ENCODE results near the gene ADGRF4.
A peak's percentile ranks its signal among the peaks of the same experiment; 100 is the strongest.
"Not testable (repeated sequence)": the region's sequence is repeated elsewhere in the genome, so short reads cannot be mapped to it uniquely, and the experiment has no call there.

Gene ADGRF4

DNA sequence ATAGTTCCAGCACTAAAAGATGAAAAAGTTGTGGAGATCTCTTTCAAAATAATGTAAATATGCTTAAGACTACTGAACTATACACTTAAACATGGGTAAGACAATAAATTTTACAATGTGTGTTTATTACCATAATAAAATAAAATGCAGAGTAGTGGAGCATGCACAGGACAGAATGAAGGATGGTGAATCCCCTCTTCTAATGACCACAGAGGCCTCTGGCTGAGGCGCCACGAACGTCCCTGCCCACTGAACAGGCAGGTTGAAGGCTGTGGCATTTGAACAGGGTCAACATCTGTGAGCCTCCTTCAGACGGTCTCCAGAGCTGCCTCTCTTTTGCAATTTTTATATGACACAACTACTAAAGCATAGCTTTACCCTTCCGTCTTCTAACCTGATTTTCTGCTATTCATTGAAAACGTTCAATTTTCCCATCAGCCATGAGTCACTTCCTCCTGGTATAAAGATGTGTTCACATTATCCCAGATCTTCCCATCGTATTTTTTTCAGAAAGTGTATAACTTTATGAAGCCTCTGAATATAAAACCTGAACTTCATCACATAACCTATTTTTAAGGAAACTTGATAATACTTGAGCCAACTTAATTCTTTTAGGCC, 37.8 kb downstream of the ADGRF4 start:
- DNase-seq (ENCODE audit: low read depth) = no peak

- DNase-seq (ENCODE audit: low read depth) = no peak
Measured at GRCh38 chr6:47737406-47737805, 39.0 kb downstream of the ADGRF4 start.

- no peak for DNase-seq (ENCODE audit: low read depth)
Measured at GRCh38 chr6:47740714-47741113, 42.3 kb downstream of the ADGRF4 start.

- no peak for DNase-seq (ENCODE audit: low read depth)
Measured at GRCh38 chr6:47741807-47742206, 43.4 kb downstream of the ADGRF4 start.

DNA sequence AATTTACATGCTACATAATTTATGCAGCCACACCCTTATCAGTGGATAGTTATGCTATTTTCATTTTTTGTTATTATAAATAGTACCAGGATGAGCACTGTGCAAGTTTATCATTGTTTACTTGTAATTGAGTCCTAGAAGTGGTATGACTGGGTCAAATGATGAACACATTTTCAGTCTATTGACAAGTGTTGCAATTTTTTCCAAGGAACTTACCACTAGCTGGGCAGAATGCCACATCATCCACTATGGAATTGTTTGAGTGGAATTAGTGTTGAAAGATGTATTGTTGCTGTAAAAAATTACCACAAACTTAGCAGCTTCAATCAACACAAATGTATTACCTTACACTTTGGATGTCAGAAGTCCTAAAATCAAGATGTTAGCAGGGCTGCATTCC, 45.4 kb downstream of the ADGRF4 start:
- peak; percentile 48 for DNase-seq (ENCODE audit: low read depth)

GRCh38 chr6:47745269-47745668, 46.9 kb downstream of the ADGRF4 start:
- not testable (repeated sequence) for DNase-seq (ENCODE audit: low read depth)

DNA sequence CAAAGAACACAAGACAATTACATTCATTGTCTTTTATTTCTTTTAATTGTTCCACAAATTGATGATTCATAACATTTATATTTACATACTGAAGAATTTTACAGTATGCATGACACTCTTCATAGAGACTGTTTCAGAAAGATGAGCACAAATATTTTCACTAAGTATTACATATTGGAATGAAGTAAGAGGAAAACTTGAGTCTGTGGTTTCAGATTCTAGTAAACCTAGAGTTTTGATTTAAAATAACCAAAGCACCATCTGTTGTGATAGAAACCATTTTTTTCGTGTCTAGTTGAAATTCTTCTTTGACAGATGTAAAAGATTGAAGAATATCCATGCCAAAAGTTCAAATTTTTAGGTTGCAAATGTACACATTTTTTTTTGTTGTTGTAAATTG, 51.4 kb downstream of the ADGRF4 start:
- no peak for DNase-seq (ENCODE audit: low read depth)

DNA sequence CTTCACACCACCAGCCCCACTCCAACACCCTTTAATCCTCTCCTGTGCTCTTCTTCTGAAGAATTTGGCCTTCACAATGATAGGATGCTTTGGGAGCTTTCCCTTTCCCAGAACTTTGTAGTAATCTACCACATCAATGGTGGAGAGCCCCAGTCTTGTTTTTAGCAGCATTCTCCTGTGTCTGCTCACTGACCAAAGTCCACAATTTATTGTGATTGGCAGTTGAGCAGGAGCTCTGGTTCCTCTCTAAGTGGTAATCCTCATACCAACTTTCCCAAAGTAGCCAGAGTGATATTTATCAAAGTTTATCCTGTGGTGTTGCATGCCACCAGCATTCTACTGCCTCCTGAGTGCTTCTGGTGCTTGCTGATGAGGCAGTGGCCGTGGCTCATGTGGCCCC, 54.4 kb downstream of the ADGRF4 start:
- no peak for DNase-seq (ENCODE audit: low read depth)

DNA sequence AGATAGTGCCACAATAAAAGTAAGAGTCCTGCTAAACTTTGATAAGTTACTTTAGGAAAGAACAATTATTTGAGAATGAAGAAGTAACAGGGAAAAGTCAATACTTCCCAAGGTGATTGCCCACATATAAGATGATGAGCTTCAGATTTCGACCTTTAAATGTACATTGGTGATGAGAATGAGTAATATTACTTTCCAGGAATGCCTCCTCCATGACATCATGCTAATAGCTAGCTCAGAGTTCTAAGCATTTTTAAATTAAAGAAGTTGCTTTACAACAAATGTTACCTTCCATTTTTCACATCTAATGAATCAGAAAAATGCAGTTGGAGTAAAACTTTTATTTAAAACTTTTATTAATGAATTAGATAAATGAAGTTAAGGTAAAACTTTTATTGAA, 61.0 kb downstream of the ADGRF4 start:
- no peak for DNase-seq (ENCODE audit: low read depth)

- no peak for DNase-seq (ENCODE audit: low read depth)
Measured at GRCh38 chr6:47762502-47762901, 64.1 kb downstream of the ADGRF4 start.

GRCh38 chr6:47766445-47766844, 68.1 kb downstream of the ADGRF4 start:
- DNase-seq (ENCODE audit: low read depth) = no peak

DNA sequence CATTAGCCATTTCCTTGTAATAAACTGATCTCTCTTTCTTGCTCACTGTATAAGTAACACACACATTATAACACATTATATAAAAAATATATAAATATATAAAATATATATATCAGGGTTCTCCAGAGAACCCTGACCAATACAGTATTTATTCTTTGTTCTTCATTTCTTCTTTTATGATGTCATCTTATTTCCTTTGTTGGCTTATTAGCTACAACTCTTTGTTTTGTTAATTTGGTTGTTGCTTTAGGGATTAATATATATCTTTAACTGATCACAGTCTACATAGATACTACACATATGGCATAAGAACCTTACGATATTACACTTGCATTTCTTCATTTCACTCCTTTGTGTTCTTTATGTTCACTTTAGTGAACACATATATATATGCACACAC, 68.7 kb downstream of the ADGRF4 start:
- DNase-seq (ENCODE audit: low read depth) = no peak

DNA sequence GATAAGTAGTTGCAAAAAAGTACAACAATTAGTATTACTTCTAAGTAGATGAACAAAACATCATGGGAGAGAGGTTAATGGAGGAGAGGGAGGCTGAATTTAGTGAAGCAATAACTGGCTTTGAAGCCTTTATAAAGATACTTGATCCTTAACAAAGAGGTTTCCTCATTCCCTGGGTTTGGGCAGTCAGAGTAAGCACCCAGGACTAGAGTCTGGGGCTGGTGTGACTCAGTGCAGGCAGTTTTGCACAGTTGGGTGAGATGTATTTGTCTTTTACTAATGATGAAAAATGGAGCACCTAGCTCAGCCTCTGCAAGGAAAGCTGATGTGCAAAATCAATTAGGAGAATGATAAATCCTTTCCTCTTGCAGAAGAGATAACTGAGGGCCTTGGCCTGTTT, 71.6 kb downstream of the ADGRF4 start:
- DNase-seq (ENCODE audit: low read depth) = no peak

Data from fibroblast of gingiva (primary cell).